GM23338 (cell line): ENCODE data around the gene STKLD1. TPM values are rescaled to one million over a fixed set of nuclear protein-coding genes. Genes with fewer than 3 reads are reported as not detected.

Source experiments
- ATAC-seq: fragments of 200-7000 bp; cut with Tn5 transposase; 3 replicates; pipeline ENCODE4 v1.9.1; 2020
- DNase-seq: peaks from one replicate; pipeline ENCODE4 v3.0.0-alpha.2; 2015; ENCODE audit warnings: low spot score
- H2AFZ ChIP-seq: fragments of 200-600 bp; sonication (generic); 2 replicates; pipeline ENCODE4 v1.8.0; 2016; ENCODE audit warnings: antibody characterized with exemption, mild to moderate bottlenecking, moderate library complexity
- H3F3A ChIP-seq: fragments of 200-600 bp; sonication (generic); replicated peaks from 2 replicates; pipeline ENCODE4 v1.8.0; 2017; ENCODE audit warnings: antibody characterized with exemption, mixed run types, low read depth
- H3K27ac ChIP-seq: fragments of 200-600 bp; sonication (generic); 2 replicates; pipeline ENCODE4 v1.6.1; 2016; ENCODE audit warnings: low read depth
- H3K27me3 ChIP-seq: fragments of 200-600 bp; sonication (generic); 2 replicates; pipeline ENCODE4 v1.8.0; 2016; ENCODE audit warnings: mild to moderate bottlenecking, mixed run types, moderate library complexity; ENCODE audit not compliant: insufficient read depth
- H3K36me3 ChIP-seq: fragments of 200-600 bp; sonication (generic); 2 replicates; pipeline ENCODE4 v1.8.0; 2016; ENCODE audit warnings: mild to moderate bottlenecking; ENCODE audit not compliant: insufficient read depth
- H3K4me1 ChIP-seq: fragments of 200-600 bp; sonication (generic); 2 replicates; pipeline ENCODE4 v1.8.0; 2016; ENCODE audit warnings: mild to moderate bottlenecking, moderate library complexity; ENCODE audit not compliant: insufficient read depth
- H3K4me2 ChIP-seq: fragments of 200-600 bp; sonication (generic); 2 replicates; pipeline ENCODE4 v1.7.1; 2017; ENCODE audit warnings: mixed run types
- H3K4me3 ChIP-seq: fragments of 200-600 bp; sonication (generic); 2 replicates; pipeline ENCODE4 v1.6.1; 2016; ENCODE audit warnings: mixed run types
- H3K79me2 ChIP-seq: fragments of 200-600 bp; sonication (generic); replicated peaks from 2 replicates; pipeline ENCODE4 v1.8.0; 2017; ENCODE audit warnings: mild to moderate bottlenecking; ENCODE audit not compliant: insufficient read depth
- H3K9me2 ChIP-seq: fragments of 200-600 bp; sonication (generic); 2 replicates; pipeline ENCODE4 v1.8.0; 2017; ENCODE audit not compliant: insufficient read depth
- H4K20me1 ChIP-seq: fragments of 200-600 bp; sonication (generic); replicated peaks from 2 replicates; pipeline ENCODE4 v1.8.0; 2017; ENCODE audit warnings: mild to moderate bottlenecking; ENCODE audit not compliant: insufficient read depth
- H3K27ac Mint-ChIP-seq: 2 replicates; pipeline ENCODE4 v1.8.0; 2020; ENCODE audit warnings: inconsistent platforms, mild to moderate bottlenecking, moderate library complexity, mixed read lengths
- H3K27me3 Mint-ChIP-seq: 3 replicates; pipeline ENCODE4 v1.8.0; 2022; ENCODE audit warnings: low read depth, mild to moderate bottlenecking, moderate library complexity, mixed read lengths, inconsistent platforms; ENCODE audit not compliant: insufficient read depth, poor library complexity
- H3K36me3 Mint-ChIP-seq: 3 replicates; pipeline ENCODE4 v1.8.0; 2021; ENCODE audit warnings: low read depth, mild to moderate bottlenecking, inconsistent platforms, moderate library complexity, mixed read lengths
- H3K4me1 Mint-ChIP-seq: 3 replicates; pipeline ENCODE4 v1.8.0; 2020; ENCODE audit warnings: mild to moderate bottlenecking, inconsistent platforms, mixed read lengths
- H3K4me3 Mint-ChIP-seq: 3 replicates; pipeline ENCODE4 v1.8.0; 2021; ENCODE audit warnings: moderate library complexity, mild to moderate bottlenecking, inconsistent platforms, mixed read lengths
- H3K9me3 Mint-ChIP-seq: 3 replicates; pipeline ENCODE4 v1.8.0; 2020; ENCODE audit warnings: moderate library complexity, mild to moderate bottlenecking, inconsistent platforms, mixed read lengths
- CREB1 ChIP-seq: fragments of 250-450 bp; sonication (Bioruptor Pico); IDR thresholded peaks from 2 replicates; pipeline ENCODE4 v1.5.0; 2020; ENCODE audit warnings: low read depth, mild to moderate bottlenecking, moderate library complexity
- EZH2 ChIP-seq: fragments of 200-600 bp; sonication (generic); IDR thresholded peaks from one replicate; pipeline ENCODE4 v1.8.0; 2017; ENCODE audit warnings: antibody characterized with exemption, mild to moderate bottlenecking, low read depth; ENCODE audit not compliant: unreplicated experiment
- EZH2phosphoT487 ChIP-seq: fragments of 200-600 bp; sonication (generic); IDR thresholded peaks from one replicate; pipeline ENCODE4 v1.8.1; 2018; ENCODE audit warnings: antibody characterized with exemption; ENCODE audit not compliant: unreplicated experiment
- JUNB ChIP-seq: IDR thresholded peaks from one replicate; pipeline ENCODE4 v1.6.1; 2016; ENCODE audit warnings: antibody characterized with exemption; ENCODE audit not compliant: unreplicated experiment
- NANOG ChIP-seq: IDR thresholded peaks from 2 replicates; pipeline ENCODE4 v1.6.1; 2016; ENCODE audit warnings: antibody characterized with exemption, borderline replicate concordance
- STAT1 ChIP-seq: IDR thresholded peaks from one replicate; pipeline ENCODE4 v1.6.1; 2016; ENCODE audit warnings: antibody characterized with exemption; ENCODE audit not compliant: unreplicated experiment
- ZNF114 ChIP-seq: fragments of 250-450 bp; sonication (Bioruptor Pico); IDR thresholded peaks from 2 replicates; pipeline ENCODE4 v1.5.0; 2020; ENCODE audit warnings: mild to moderate bottlenecking, moderate library complexity
- ZNF331 ChIP-seq: fragments of 250-450 bp; sonication (Bioruptor Pico); IDR thresholded peaks from 2 replicates; pipeline ENCODE4 v1.5.0; 2020; ENCODE audit warnings: low read depth, mild to moderate bottlenecking, moderate library complexity
- polyA plus RNA-seq: library from polyadenylated mRNA; unstranded; fragments of >200 nt; fragmentation: Nextera tagmentation; extraction: Ambion mirVana; gene quantifications from 2 replicates; pipeline ENCODE4 v1.2.1, GENCODE V29; 2016
- total RNA-seq: library from RNA; depleted of rRNA; stranded (reverse); fragments of >200 nt; shearing (Covaris generic); gene quantifications from 2 replicates; pipeline ENCODE4 v1.2.3, GENCODE V29; 2014
- TF ChIP-seq, protein P1 (sequence below): fragments of 250-450 bp; sonication (Bioruptor Pico); IDR thresholded peaks from 2 replicates; pipeline ENCODE4 v1.5.0; 2020; ENCODE audit warnings: mild to moderate bottlenecking, moderate library complexity
- TF ChIP-seq, protein P2 (sequence below), 2 experiments: fragments of 200-600 bp in 1 of 2; sonication (generic) in 1 of 2; conservative IDR thresholded peaks; 2 replicates each; pipeline versions ENCODE4 v1.5.1 to v1.6.1; 2016 to 2017; ENCODE audit warnings: antibody characterized with exemption in 2 of 2, low read depth in 2 of 2, mild to moderate bottlenecking in 2 of 2, moderate library complexity in 1 of 2
- TF ChIP-seq, protein P3 (sequence below): IDR thresholded peaks from one replicate; pipeline ENCODE4 v1.6.1; 2018; ENCODE audit warnings: antibody characterized with exemption; ENCODE audit not compliant: unreplicated experiment
- TF ChIP-seq, protein P4 (sequence below): IDR thresholded peaks from 2 replicates; pipeline ENCODE4 v1.6.1; 2016; ENCODE audit warnings: antibody characterized with exemption

The STKLD1 gene
- total and polyA plus RNA-seq, 2 experiments from 2014 or later: 0.57 TPM; not detected in 1

DNA sequence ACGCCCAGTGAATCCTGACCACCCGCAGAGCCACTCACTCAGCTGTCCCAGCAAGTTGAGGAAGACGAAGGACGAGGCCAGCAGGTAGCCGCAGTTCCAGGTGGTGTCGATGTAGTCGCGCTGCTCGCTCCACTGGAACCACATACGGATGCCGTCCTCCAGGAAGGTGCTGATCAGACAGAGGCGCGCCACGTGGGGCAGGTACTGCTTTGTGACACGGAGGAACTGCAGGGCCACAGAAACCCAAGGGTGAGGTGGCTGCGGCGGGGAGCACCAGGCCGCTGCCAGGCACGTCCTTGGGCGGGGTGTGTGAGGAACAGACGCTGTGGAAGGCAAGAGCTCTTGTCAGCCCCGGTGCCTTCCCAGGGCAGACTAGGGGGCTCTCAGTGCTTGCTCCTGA, 8.9 kb upstream of the STKLD1 start:
- H3K36me3 ChIP-seq: peaks cover 23% of the 10 kb centered on the region
- Mint-ChIP-seq H3K36me3 (peaks cover 68% of the 10 kb centered on the region), H3K27me3 (peaks cover 8% of the 10 kb centered on the region), H3K4me3 (no peak overlapping the region), H3K4me1 (peaks cover 8% of the 10 kb centered on the region; the same call in 2 of the 3 replicates), H3K9me3 (no peaks in the 10 kb centered on the region), H3K27ac (no peak overlapping the region)
- no peaks in the 10 kb centered on the region for H3K4me1 ChIP-seq
- no peak overlapping the region for H3K4me3 ChIP-seq
- peaks cover 68% of the 10 kb centered on the region for H4K20me1 ChIP-seq
- DNase-seq (no peak), ATAC-seq (no peak)
- TF ChIP-seq, protein P1, sequence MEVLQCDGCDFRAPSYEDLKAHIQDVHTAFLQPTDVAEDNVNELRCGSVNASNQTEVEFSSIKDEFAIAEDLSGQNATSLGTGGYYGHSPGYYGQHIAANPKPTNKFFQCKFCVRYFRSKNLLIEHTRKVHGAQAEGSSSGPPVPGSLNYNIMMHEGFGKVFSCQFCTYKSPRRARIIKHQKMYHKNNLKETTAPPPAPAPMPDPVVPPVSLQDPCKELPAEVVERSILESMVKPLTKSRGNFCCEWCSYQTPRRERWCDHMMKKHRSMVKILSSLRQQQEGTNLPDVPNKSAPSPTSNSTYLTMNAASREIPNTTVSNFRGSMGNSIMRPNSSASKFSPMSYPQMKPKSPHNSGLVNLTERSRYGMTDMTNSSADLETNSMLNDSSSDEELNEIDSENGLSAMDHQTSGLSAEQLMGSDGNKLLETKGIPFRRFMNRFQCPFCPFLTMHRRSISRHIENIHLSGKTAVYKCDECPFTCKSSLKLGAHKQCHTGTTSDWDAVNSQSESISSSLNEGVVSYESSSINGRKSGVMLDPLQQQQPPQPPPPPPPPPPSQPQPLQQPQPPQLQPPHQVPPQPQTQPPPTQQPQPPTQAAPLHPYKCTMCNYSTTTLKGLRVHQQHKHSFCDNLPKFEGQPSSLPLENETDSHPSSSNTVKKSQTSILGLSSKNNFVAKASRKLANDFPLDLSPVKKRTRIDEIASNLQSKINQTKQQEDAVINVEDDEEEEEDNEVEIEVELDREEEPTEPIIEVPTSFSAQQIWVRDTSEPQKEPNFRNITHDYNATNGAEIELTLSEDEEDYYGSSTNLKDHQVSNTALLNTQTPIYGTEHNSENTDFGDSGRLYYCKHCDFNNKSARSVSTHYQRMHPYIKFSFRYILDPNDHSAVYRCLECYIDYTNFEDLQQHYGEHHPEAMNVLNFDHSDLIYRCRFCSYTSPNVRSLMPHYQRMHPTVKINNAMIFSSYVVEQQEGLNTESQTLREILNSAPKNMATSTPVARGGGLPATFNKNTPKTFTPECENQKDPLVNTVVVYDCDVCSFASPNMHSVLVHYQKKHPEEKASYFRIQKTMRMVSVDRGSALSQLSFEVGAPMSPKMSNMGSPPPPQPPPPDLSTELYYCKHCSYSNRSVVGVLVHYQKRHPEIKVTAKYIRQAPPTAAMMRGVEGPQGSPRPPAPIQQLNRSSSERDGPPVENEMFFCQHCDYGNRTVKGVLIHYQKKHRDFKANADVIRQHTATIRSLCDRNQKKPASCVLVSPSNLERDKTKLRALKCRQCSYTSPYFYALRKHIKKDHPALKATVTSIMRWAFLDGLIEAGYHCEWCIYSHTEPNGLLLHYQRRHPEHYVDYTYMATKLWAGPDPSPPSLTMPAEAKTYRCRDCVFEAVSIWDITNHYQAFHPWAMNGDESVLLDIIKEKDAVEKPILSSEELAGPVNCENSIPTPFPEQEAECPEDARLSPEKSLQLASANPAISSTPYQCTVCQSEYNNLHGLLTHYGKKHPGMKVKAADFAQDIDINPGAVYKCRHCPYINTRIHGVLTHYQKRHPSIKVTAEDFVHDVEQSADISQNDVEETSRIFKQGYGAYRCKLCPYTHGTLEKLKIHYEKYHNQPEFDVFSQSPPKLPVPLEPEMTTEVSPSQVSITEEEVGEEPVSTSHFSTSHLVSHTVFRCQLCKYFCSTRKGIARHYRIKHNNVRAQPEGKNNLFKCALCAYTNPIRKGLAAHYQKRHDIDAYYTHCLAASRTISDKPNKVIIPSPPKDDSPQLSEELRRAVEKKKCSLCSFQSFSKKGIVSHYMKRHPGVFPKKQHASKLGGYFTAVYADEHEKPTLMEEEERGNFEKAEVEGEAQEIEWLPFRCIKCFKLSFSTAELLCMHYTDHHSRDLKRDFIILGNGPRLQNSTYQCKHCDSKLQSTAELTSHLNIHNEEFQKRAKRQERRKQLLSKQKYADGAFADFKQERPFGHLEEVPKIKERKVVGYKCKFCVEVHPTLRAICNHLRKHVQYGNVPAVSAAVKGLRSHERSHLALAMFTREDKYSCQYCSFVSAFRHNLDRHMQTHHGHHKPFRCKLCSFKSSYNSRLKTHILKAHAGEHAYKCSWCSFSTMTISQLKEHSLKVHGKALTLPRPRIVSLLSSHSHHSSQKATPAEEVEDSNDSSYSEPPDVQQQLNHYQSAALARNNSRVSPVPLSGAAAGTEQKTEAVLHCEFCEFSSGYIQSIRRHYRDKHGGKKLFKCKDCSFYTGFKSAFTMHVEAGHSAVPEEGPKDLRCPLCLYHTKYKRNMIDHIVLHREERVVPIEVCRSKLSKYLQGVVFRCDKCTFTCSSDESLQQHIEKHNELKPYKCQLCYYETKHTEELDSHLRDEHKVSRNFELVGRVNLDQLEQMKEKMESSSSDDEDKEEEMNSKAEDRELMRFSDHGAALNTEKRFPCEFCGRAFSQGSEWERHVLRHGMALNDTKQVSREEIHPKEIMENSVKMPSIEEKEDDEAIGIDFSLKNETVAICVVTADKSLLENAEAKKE (CRISPR knock-in tag): no peak
- TF ChIP-seq EZH2phosphoT487: no peak
- TF ChIP-seq, protein P2, sequence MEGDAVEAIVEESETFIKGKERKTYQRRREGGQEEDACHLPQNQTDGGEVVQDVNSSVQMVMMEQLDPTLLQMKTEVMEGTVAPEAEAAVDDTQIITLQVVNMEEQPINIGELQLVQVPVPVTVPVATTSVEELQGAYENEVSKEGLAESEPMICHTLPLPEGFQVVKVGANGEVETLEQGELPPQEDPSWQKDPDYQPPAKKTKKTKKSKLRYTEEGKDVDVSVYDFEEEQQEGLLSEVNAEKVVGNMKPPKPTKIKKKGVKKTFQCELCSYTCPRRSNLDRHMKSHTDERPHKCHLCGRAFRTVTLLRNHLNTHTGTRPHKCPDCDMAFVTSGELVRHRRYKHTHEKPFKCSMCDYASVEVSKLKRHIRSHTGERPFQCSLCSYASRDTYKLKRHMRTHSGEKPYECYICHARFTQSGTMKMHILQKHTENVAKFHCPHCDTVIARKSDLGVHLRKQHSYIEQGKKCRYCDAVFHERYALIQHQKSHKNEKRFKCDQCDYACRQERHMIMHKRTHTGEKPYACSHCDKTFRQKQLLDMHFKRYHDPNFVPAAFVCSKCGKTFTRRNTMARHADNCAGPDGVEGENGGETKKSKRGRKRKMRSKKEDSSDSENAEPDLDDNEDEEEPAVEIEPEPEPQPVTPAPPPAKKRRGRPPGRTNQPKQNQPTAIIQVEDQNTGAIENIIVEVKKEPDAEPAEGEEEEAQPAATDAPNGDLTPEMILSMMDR (conservative IDR thresholded peaks at IDR 0.05; ENCODE audit: low read depth in 2 of 2): no peak
- TF ChIP-seq NANOG: no peak
- TF ChIP-seq EZH2: no peak
- no peak for TF ChIP-seq ZNF331 (CRISPR knock-in tag)
- no peak for TF ChIP-seq CREB1 (CRISPR knock-in tag)
- TF ChIP-seq, protein P3, sequence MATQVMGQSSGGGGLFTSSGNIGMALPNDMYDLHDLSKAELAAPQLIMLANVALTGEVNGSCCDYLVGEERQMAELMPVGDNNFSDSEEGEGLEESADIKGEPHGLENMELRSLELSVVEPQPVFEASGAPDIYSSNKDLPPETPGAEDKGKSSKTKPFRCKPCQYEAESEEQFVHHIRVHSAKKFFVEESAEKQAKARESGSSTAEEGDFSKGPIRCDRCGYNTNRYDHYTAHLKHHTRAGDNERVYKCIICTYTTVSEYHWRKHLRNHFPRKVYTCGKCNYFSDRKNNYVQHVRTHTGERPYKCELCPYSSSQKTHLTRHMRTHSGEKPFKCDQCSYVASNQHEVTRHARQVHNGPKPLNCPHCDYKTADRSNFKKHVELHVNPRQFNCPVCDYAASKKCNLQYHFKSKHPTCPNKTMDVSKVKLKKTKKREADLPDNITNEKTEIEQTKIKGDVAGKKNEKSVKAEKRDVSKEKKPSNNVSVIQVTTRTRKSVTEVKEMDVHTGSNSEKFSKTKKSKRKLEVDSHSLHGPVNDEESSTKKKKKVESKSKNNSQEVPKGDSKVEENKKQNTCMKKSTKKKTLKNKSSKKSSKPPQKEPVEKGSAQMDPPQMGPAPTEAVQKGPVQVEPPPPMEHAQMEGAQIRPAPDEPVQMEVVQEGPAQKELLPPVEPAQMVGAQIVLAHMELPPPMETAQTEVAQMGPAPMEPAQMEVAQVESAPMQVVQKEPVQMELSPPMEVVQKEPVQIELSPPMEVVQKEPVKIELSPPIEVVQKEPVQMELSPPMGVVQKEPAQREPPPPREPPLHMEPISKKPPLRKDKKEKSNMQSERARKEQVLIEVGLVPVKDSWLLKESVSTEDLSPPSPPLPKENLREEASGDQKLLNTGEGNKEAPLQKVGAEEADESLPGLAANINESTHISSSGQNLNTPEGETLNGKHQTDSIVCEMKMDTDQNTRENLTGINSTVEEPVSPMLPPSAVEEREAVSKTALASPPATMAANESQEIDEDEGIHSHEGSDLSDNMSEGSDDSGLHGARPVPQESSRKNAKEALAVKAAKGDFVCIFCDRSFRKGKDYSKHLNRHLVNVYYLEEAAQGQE: no peak
- TF ChIP-seq ZNF114 (CRISPR knock-in tag): no peak
- no peak for TF ChIP-seq STAT1
- TF ChIP-seq, protein P4, sequence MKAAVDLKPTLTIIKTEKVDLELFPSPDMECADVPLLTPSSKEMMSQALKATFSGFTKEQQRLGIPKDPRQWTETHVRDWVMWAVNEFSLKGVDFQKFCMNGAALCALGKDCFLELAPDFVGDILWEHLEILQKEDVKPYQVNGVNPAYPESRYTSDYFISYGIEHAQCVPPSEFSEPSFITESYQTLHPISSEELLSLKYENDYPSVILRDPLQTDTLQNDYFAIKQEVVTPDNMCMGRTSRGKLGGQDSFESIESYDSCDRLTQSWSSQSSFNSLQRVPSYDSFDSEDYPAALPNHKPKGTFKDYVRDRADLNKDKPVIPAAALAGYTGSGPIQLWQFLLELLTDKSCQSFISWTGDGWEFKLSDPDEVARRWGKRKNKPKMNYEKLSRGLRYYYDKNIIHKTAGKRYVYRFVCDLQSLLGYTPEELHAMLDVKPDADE: no peak
- no peak for TF ChIP-seq JUNB
- no peak overlapping the region for H3K4me2 ChIP-seq
- H3K79me2 ChIP-seq: peaks cover 66% of the 10 kb centered on the region
- no peak overlapping the region for H3K27ac ChIP-seq
- H2AFZ ChIP-seq: no peak overlapping the region
- H3K27me3 ChIP-seq: no peaks in the 10 kb centered on the region
- H3K9me2 ChIP-seq: no peaks in the 10 kb centered on the region
- H3F3A ChIP-seq: peaks cover 10% of the 10 kb centered on the region; the same call in 1 of the 2 replicates
